AG20443 (cell line): Measurements from ENCODE around the gene DUS1L.

Experiments used
- DNase-seq: peaks from one replicate; pipeline ENCODE4 v3.0.0; 2012; ENCODE audit warnings: low spot score, mixed read lengths

DUS1L gene

GRCh38 chr17:82087961-82088837 lies 22.6 kb upstream of the DUS1L start:
- no peak for DNase-seq

DNA sequence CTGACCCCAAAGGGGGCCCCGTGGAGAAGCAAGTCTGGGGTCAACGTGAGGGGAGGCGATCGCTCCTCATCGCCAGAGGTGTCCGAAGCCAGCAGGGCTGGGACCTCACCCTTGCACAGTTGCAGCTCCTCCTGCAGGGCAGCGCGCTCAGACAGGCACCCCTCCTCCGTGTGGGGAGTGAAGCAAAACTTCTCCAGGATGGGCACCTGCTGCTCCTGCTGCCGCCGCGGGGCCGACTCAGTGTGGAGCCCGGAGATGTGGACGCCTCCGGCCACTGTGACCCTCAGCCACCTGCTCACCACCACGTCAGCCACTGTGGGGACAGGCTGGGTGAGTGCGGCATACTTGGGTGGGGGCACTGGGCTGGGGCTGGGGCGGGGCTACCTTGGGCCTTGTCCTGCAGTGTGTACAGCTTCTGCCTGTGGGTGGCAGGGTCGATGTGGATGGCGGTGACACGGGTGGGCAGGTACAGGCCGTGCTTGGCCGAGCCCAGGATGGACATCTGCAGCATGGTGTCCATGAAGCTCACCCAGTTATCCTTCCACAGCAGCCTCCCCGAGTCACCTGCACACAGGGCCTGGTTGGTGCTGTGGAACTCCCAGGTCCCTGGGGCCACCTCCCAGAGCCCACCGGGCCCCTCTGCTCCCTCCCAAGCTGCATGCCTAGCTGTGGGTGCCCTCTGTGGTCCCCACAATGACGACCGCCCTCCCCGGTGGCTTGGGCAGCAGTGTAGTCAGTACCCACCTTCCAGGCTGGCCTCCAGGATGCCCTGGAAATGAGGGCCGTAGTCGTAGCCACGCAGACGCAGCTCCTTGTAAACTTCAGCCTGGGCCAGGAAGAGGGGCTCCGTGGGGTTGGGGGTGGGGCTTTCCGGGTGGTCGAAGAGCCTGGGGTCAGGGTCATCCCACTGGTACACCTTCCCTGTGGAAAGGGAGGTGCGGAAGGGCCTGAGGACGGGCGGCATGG lies 21.6 kb upstream of the DUS1L start:
- DNase-seq, result no peak

DNA sequence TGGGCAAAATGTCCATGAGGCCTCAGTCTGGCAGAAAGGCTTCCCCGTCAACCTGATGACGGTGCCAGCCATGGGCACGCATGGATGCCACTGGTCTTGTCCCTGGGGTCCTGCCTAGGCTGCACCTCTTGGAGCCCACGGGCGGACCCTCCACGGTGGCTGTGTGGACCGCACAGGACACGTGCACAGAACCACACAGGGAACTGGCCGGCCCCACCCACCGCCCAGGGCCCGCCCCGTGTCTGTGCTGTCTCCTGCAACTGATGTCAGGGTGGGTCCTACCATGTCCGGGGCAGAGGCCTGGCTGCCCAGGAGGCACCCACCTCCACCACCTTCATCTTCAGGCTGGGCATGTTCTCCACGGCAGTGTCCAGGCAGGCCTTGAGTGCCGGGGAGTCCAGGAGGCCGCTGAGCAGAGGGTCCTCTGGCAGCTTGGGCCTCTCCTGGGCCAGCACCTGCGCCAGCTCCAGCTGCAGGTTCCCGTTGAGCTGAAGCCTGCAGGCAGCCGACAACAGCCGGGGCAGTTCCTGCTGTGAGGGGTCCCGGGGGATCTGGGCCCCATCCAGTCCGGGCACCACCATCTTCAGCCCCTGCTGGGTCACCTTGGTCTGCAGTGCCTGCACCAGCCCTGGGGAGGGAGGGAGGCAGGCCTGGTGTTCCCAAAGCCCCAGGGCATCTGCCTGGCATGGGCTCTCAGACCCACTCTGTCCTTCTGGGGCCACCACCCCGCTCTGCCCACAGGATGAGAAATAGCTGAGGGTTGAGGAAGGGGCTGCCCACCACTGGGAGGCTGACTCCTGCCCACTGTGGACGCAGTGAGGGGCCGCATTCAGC lies 20.5 kb upstream of the DUS1L start:
- DNase-seq, result no peak

- no peak for DNase-seq
These were observed 19.6 kb upstream of the DUS1L start for GRCh38 chr17:82085031-82085861.

GRCh38 chr17:82084373-82085030 lies 18.9 kb upstream of the DUS1L start:
- no peak for DNase-seq

- no peak for DNase-seq
These were observed 18.1 kb upstream of the DUS1L start for GRCh38 chr17:82083533-82084359.

GRCh38 chr17:82083009-82083408 lies 17.4 kb upstream of the DUS1L start:
- no peak for DNase-seq

GRCh38 chr17:82082456-82082855 lies 16.9 kb upstream of the DUS1L start:
- DNase-seq, result no peak

- DNase-seq, result no peak
These were observed 16.4 kb upstream of the DUS1L start for GRCh38 chr17:82081966-82082365.

DNA sequence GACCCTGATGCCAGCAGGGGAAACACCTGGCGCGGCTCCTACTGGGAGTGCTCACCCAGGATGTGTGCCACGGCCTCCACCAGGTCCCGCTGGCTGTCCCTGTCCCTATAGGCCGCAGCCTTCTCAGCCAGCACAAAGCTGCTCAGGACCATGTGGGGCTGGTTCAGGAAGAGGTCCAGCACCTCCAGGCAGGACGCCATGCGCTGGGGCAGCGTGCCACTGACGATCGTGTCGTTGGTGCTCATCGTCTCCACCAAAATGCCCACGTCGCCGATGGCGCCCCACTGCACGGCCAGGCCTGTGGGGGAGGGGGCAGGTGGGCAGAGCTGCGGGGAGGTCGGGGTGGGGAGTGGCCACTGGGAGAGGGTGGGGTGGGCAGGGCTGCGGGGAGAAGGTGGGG lies 15.9 kb upstream of the DUS1L start:
- DNase-seq, result no peak

DNA sequence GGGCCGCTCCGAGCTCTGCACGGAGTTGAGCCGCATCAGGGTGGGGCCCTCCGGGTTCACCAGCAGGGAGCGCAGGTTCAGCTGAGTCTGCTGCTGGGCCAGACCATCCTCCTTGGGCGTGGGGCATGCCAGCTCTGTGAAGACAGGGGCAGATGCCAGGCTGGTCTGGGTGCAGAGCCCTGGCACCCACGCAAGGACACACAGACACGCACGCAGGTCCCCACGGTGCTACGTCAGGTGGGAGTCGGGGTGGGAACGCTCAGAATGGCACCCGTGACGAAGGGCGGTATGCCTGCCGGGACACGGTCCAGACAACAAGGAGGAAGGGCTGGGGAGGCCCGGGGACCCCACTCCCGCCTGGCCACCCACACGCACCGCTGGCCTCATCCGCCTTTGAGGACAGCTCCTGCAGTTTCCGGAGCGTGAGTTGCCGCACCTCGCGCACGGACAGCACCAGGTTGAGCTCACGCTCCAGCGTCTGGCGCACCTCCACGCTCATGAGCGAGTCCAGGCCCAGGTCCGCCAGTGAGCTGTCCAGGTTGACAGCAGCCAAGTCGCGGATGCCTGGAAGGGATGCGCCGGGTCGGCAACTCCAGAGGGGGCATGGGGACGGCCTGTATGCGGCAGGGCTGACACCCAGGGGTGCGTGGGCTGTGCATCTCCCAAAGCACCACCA lies 15.3 kb upstream of the DUS1L start:
- DNase-seq, result no peak

DNA sequence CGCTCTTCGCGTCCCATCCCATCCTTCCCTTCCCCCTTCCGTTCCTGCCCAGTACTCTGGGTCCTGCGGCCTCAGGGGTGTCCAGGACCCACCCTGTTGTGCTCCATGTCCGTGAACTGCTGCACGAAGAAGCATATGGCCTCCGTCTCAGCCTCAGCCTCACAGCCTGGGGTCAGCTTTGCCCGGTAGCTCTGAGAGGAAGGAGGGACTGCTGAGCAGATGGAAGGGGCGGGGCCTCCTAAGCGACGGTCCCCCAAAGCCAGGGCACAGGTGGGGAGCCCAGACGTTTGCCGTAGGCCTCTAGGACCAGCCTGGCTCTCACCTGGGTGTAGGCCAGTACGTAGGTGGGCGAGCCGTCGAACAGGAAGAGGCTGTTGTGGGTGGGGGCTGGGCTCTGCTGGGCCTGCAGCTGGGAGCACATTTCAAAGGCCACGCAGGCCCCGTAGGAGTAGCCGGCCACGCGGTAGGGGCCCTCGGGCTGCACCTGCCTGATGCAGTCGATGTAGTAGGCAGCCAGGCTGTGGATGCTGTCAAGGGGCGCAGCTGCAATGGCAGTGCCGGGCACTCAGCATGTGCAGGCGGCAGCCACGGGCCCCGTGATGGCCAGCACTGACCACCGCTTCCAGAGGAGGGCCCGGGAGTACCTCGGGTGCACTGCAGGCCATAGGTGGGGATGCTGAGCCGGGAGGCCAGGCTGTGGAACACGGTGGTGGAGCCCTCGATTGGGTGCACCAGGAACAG lies 14.6 kb upstream of the DUS1L start:
- no peak for DNase-seq

DNA sequence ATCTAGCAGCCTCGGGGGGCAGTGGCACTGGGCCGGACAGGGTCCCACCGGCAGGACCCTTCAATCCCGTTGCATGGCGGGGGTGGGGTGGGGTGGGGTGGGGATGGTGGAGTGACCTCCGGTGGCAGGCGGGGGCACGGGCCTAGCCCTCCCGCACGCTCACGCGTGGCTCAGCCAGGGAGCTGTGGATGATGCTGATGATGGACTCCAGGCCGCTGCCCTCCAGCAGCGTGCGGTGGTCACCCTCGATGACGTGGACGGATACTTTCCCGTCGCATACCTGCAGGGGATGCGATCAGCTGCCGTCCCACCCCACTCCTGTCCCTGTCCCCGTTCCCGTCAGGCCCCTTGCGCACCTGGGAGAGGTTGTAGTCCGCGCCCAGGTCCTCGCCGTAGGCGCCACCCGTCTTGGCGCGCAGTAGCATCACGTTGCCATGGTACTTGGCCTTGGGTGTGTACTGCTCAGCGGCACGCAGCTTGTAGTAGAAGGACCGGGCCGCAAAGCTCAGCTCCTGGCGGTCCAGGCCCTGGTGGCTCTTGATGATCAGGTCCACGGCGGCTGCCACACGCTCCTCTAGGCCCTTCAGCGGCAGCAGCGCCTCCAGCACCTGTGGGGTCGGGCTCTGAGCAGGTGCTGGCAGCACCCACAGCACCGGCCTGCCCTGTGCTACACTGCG lies 13.5 kb upstream of the DUS1L start:
- DNase-seq, result no peak

DNA sequence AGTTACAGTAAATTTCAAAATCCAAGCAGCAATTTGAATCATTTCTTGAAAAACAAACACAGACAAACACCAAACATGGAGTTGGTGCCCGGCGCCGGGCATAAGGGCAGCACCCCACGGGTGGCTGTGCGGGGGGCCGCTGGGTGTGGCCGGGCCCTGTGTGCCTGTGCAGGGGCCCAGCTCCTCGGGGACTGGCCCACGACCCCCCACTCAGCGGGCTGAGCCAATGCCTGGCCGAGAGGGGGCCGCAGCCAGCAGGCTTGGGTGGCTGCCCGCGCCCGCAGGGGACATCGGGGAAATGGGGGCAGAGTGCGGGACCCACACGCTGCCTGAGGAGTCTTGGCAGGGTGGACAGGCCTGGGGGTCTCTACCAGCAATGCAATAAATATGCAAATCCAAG lies 12.8 kb upstream of the DUS1L start:
- DNase-seq, result no peak

GRCh38 chr17:82077617-82078358 lies 12.2 kb upstream of the DUS1L start:
- DNase-seq, result no peak

- DNase-seq, result no peak
These were observed 11.4 kb upstream of the DUS1L start for GRCh38 chr17:82076785-82077591.
